Renal cortical epithelial cell (primary cell): ENCODE measurements around the gene GRAMD4. TPM values are rescaled to one million over a fixed set of nuclear protein-coding genes. Genes with fewer than 3 reads are reported as not detected.

Experiments
- DNase-seq: peaks from one replicate; pipeline ENCODE4 v3.0.0-alpha.2; 2011; ENCODE audit warnings: low read depth
- total RNA-seq: library from RNA; depleted of rRNA; stranded (reverse); fragments of >200 nt; gene quantifications from 2 replicates; pipeline ENCODE4 v1.2.3, GENCODE V29; 2014

Gene GRAMD4
- total RNA-seq, 1 donor from 2014 or later, result 55.1 TPM

DNA sequence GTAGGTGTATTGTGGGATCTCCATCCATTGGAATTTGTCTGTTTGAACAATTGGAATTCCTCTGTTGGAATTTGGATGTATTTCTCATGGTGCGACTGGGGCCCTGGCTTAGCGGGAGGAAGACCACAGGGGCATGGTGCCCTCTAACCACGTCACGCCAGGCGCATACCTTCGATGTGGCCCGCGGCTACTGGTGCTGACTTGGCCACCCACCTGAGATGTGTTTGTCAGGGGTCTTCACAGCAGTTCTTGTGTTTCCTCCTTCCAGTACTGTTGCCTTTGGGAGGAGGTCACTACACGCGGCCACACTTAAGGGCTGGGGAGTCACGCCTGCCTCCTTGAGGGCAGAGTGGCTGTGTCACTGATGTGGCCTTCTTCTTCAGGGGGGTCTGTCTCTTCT, 36.6 kb upstream of the GRAMD4 start:
- DNase-seq, result no peak

DNA sequence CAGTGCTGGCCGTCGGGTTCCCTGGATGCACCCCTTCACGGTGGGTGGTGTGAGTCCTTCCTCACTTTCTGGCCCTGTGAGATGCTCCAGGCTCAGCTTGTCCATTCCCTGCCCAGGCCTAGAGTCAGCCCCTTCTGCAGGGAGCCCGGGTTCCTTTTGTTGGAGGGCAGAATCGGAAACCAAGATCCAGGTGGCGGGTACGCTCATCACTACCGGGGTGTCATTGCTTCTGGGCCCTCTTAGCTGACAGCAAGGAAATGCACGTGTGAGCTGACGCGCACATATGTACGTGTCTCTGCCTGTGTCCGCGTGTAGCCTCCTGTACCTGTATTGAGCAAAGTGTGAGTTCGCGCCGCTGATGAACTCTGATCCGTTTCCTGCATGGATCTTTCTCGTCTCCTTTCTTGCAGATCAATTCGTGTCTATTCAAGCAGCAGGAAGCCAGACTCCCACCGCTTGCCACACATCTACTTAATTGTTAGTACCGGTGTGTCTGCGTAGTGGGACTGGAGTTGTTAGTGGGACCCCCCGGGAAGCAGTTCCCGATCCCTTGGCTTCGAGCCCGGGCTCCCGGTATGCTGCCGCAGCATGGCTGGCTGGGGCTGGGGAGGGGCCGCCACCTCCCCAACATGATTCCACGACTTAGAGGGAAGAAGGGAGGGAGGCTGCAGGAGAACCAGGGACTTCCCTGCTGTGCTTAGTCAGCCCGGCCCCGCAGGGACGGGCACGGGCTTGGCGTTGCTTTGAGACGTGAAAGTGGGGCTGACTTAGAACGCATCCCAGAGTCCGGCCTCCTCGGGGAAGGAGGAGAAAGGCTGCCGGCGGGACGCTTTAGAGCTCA, 35.9 kb upstream of the GRAMD4 start:
- DNase-seq, result peak; percentile 14

DNA sequence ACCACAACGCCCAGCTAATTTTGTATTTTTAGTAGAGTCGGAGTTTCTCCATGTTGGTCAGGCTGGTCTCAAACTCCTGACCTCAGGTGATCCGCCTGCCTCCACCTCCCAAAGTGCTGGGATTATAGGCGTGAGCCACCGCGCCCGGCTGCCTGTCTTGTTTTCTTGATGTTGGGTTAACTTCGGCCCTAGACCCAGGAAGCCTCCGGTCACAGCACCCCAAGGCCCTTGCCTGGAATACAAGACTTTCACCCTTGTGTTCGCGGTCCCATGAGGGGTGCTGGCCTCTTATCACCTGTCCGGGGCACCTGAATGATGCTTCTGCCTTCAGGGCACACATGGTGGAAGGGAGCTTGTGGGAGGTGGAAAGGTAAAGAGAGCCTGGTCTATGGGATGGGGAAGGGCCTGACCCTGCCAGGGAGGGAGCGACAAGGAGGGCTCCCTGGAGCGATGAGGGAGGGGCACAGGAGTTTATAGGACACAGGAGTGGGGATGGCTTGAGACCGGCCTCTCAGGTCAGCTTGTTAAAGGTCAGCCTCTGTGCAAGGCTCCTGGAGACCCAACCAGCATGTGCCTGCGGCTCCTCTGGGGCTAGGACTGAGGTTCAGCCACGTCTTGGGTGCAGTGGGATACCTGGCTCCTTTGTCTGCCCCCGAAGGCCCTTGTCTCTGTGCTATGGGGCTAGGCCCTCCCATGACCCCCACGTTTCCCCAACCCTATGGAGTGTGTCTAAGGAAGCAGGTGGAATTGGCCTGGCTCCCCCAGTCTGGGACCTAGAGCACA, 34.7 kb upstream of the GRAMD4 start:
- no peak for DNase-seq

DNA sequence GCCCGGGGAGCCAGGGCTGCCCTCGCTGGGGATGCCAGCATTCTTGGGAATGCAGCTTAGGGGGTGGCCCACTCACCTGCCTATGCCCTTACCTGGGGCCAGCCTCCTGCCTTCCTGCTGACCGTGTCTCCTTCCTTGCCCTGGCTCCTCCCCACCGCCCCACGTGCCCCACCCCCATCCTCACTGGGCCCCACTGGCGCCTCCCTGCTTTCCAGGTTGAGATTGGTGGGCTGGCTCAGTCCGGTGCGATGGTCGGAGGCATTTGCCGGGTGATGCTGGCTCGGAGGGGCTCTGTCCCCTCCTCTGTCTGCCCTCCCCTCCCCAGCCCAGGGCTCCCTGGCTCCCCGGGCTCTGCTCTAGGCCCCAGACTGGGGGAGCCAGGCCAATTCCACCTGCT, 34.1 kb upstream of the GRAMD4 start:
- no peak for DNase-seq

DNA sequence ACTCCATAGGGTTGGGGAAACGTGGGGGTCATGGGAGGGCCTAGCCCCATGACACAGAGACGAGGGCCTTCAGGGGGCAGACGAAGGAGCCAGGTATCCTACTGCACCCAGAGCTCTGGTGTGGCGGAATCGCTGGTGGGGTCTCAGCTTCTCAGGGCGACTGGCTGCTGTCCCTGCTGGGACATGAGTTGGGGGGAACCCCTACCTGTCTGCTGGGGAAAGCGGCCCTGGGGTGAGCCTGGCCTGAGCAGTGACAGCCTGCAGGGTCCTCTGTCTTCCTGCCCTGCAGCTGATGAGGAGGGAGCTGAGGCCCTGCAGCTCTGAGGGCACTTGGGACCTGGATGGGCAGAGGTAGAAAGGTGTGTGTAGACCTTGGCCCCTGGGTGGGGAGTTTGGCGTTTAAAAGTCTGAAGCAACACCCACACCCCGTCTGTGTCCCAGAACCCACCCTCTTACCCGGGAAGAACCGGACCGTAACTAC, 33.6 kb upstream of the GRAMD4 start:
- DNase-seq, result no peak

DNA sequence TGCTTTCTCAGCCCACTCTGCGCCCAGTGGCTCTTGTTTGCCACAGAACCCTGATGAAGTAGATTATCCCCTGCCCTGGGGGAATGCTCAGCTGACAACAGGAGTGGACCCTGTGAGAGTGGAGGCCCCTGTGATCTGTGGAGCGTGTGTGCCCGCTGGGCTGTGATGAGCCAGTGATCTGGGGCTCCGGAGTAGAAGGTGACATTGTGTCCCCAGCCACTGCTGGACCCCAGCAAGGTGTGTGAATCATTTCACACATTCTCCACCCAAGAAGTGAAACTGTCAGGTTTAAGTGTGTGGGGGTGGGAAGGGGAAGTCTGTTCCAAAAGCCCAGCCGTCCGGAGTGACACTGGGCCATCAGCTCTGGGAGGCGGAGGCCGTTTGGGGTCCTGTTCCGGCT, 33.1 kb upstream of the GRAMD4 start:
- DNase-seq, result no peak

DNA sequence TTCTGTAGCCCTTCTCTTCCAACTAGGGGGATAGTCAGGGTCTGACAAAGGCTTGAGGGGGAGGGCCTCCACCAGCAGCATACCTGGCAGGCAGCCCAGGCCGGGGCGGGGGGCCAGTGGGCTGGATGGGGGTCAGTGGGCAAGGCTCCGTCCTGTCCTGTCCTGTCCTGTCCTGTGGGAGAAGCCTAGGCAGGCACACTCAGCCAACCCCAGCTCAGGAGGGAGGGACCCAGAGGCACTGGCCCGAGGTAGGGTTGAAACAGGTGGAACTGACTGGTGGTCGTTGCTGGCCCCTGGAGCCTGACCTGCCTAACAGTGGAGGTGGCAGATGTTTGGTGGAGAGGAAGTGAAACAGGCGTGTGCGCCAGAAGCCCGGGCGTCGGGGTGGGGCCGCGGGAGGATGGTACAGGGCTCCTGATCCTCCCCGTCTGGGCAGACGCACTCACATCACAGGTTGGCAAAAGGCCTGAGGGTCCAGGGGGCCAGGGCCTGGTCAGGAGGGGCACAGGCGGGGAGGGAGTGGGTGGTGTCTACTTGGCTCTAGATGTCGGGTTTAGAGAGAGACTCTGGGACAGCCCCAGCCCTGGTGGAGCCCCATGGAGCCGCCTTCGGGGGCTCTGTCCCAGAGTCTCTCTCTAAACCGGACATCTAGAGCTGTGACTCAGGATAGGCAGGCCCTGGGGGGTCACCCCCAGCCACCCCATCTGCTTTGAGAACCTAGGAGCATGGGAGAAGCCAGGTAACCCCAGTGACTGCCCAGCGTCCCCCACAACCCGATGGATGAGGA, 32.5 kb upstream of the GRAMD4 start:
- DNase-seq, result no peak

DNA sequence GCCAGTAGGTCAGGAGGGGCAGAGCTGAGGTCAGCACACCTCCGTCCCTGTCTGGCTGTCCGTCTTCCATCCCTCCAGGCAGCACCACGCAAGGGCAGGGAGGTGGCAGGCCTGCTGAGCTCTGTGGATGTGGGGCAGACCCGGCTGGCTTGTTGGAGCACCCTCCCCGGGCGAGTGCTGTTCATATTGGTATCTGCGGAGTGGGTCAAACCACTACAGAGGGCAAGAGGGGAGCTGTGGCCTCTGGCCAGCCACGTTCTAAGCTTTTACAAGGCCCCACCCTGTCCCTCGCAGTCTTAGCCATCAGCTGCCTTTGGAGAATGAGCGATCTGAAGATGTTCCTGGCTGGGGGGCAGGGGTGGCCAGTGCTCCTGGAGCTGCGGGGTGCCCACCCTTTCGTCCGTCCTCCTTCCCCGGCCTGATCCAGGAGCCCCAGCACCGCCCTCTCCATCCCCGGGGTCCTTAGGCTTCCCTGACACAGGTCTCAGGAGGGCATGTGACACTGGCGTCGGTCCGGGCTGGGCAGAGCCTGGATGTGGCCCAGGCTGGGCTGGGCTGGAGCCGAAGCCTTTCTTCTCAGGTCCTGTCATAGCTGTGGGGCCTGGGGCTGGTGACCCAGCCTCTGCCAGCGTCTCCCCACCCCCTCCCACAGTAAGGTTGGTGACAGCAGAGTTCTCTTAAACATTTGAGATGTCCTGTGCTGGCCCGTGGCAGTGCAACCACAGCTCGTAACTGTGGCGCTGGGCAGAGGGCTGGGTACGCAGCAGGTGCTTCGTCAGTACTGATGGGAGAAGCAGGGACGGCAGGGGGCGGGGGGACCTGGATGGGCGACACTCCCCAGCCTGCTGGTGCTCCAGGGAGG, 31.7 kb upstream of the GRAMD4 start:
- no peak for DNase-seq

DNA sequence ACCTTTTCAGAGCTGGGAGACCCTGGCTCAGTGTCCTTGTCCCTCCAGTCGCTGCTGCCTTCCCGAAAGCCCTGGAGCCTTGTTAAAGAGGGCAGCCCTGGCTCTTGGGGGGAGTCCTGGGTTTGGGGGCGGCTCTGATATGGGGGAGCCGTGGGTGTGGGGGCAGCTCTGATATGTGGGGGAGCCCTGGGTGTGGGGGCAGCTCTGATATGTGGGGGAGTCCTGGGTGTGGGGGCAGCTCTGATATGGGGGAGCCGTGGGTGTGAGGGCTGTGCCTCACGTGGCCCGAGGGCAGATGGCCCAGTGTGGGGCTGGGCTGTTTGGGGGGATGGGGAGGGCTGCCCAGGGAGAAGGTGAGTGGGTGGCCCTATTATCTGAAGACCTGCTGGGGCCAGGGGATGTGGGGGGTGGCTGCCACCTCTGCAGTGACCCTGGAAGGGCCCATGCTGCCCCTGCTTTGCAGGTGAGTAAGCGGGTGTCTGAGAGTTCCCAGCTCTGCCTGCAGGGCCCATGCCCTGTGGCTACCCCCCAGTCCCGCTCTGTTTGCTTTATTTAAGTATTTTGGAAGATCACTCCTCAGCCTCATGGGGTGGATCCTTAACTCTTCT, 30.9 kb upstream of the GRAMD4 start:
- no peak for DNase-seq

DNA sequence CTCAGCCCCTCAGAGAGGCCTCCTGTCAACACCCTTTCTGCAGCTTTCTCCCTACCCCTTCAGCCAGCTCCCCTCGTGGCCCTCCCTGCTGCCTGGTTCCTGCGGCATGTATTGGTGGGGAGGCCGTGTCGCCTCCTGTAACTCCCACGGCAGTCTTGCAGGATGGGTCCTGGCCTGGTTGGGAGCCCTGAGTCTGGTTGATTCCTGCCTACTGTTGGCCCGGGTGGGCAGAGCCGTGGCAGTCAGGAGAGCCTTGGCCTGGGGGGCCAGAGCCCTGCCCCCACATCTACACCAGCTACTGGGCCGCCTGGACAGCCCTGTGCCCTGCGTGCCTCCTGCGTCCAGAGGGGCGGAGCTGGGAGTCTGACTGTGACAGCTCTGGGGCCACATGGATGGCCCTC, 30.3 kb upstream of the GRAMD4 start:
- DNase-seq, result no peak

DNA sequence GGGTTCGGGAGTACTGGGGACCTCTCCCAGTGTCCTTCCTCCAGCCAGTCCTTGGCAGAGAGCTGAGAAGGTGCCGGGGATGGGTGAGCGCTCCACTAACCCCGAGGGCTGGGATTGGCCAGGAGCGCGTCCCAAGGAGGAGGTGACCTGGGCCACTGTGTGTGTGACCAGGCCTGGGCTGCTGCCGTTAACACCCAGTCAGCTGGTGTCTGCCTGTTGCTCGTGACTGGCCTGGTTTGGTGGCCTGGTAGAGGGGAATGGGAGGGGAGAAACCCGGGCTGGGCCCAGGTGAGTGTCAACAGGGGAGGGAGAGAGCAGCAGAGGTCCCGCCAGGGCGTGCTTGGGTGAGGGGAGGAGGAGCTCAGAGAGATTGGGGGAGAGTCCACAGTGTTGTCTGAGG, 29.9 kb upstream of the GRAMD4 start:
- no peak for DNase-seq

DNA sequence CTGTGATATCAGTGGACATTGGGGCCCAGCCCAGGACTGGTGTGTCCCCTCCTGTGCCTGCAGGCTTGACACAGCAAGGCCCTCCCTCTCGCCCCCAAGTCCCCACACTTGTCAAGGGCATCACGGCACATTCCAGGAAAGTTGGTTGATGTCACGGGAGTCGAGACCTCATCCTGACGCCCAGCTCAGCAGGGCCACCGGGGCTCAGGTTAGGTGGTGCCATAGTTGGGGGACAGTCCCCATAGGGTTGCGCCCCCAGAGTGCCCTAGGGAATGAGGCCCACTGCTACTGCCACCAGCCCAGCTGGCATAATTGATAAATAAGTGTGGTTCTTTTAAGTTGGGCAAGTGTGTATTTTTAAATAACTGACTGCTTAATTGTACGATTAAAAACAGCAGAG, 28.3 kb upstream of the GRAMD4 start:
- DNase-seq, result no peak

DNA sequence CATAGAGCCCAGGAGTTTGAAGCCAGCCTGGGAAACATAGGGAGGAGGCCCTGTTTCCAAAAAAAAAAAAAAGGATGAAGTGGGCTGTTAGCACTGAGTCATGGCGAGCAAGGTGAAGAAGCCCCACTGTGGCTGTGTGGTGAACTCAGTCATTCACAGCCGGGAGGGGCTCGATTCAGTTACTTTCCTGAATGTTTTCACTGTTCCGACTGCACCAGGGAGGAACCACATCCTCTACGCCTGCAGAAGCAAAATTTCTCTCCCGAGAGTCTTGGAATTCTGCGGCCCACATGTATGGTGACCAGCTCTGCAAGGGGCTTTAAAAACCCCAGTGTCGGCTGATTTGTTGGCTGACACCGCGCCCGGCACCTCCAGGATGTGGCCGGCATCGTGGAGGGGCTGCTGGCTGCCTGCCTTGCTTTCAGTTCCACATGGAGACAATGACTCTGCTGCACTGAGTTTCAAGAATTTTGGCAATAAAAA, 27.8 kb upstream of the GRAMD4 start:
- peak; percentile 64 for DNase-seq

DNA sequence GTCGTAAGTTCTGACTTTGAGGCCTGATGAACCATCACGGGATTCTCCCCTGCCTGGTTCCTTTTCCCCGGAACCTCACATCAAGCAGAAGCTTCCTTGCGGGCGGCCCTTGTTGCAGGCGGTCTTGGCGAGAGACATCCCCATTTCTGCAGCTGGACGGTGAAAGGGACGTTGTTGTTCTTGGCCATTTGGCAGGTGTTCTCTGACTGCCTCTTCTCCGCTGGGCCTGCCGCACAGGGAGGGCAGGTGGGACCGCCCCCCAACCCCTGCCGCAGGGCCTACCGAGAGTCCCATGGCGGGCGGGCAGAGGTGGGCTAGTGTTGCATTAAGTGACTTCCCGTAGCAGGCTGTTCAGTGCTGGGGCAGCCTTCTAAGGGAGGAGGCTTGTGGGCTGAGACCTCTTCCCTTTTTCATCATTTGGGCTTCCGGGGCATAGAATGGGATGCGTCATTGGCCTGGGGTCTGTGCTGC, 26.9 kb upstream of the GRAMD4 start:
- no peak for DNase-seq

DNA sequence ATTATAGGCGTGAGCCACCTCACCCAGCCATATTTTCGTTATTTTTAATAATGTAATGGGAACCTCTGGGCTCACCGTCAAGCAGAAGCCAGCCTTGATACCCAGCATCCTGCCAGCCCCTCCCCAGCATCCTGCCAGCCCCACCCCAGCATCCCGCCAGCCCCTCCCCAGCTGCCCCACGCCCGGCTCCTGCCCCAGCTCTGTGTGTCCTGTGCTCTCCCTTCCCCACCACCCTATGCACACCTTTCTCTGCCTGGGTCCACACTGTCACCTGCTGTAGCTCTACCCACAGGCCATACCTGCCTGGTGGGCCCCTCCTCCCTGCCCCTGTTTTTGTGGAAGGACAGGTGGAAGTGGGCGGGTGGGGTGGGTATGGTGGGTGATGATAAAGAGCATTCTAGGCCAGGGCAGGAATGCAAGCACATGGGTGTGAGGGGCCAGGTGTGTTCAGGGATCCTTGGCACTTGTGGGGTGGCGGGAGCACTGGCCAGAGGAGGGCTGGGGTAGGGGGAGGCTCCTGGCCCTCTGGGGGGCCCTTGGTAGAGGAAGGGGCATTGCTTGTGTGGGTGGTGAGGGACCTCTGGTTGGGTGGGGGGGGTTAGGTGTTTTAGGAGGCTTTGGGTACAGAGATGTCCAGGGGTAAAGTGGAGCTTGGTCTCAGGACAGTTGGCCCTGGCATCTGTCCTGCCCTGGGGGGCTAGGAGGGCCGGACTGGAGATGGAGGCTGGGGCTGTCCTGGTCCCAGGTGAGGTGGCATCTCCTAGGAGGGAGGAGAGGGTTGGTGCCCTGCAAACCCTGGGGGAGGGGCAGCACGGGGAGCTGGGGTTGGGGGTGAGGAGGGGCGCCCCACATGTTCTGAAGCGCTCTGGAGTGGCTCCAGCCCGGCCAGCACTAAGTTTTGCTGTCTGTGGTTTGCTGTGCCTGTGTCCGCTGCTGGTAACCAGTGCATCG, 25.9 kb upstream of the GRAMD4 start:
- DNase-seq, result no peak

DNA sequence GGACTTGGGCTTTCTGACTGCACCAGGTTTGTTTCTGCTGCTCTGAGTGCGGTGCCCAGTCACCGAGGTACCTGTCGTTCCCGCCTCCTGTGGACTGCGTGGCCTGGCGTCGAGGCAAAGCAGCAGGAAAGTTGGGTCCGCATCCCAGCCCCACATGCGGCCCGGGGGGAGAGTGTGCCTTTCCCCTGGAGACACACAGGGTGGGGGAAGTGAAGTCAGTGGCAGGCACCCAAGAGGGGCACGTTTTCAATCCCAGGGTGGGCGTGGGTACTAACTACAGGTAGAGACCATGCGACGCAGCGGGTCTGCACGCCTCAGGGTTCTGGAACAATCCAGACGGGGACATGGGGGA, 25.3 kb upstream of the GRAMD4 start:
- no peak for DNase-seq

DNA sequence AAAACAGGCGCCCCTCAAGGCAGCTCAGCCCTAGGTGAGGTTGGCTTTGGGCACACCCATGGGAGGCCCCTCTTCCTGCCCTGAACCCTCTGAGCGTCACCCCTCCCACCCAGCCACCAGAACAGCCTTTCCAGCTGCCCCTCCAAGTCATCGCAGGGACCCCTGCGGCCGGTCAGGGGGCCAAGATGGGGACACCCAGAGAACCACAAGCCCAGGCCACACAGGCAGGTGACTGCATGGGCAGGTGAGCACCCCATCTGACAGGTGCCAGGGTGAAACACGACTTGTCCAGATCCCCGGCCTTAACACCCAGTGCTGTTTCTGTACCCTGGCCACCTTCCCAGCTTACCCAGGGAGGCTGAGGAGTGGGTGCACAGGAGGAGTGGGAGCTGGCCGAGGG, 24.6 kb upstream of the GRAMD4 start:
- no peak for DNase-seq

DNA sequence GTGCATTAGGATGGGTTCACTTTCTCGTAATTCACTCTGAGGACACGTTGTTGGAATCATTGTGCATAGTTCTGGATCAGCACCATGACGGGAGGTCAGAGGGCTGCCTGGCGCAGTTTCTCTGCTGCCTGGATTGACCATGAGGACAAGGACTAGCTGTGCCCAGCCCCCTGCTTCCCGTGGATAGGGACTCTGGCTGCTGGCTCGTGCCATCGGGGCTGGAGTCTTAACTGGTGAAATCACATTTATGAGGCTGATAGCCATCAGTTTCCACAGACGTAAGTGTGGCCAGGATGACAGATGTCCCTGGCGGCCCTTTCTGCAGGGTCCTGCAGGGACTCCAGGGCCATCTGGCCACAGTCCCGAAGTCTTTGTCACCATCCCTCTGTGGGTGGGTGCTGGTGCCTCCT, 24.1 kb upstream of the GRAMD4 start:
- peak; percentile 82 for DNase-seq

DNA sequence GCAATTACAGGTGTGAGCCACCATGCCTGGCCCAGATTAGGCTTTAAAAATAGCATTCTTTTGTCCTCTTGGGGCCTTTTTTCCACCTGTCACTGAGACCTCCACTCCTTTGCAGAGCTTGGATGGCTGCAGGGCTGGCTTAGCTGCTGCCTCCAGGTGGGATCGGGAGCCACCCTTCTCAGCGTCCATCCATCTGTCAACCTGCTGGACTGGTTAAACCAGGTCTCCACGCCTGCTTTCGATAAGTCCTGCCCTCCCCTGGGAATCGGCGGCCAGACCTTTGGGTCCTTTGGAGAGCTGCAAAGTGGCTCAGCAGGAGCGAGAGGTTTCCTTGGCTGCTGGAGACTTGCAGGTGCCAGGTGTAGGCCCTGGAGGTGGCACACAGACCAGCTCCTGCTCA, 23.4 kb upstream of the GRAMD4 start:
- DNase-seq, result peak; percentile 20

DNA sequence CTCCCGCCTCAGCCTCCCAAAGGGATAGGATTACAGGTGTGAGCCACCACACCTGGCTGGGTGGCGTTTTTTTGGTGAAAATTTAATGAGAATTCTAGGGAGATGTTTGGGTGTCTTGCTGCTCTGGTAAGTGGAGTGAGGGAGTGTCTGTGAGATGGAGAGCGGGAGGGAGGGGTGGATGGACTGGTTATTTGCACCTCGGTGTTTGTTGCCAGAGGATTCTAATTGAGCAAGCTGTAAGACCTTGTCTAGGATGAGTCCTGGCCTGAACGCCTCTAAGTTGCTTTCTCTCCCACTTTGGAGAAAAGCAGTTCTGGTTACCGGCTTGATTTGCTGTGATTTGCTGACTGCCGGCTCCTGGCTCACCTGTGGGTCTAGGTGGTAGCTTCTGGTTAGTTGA, 22.0 kb upstream of the GRAMD4 start:
- no peak for DNase-seq
